Neural cell (in vitro differentiated cells): Measurements from ENCODE around the gene AKAP6. TPM values are rescaled to one million over a fixed set of nuclear protein-coding genes. Genes with fewer than 3 reads are reported as not detected.

Experiments used
- H2AFZ ChIP-seq: fragments of 200-600, 300-800 bp; sonication (generic), shearing (Covaris generic); 2 replicates; pipeline ENCODE4 v1.6.0; 2014; ENCODE audit warnings: low read depth, mild to moderate bottlenecking, antibody characterized with exemption, low read length, moderate library complexity
- H3F3A ChIP-seq: fragments of 200-600 bp; shearing (Covaris generic); 2 replicates; pipeline ENCODE4 v1.6.1; 2016; ENCODE audit warnings: mild to moderate bottlenecking, moderate library complexity, mixed read lengths, antibody characterized with exemption, low read length; ENCODE audit not compliant: insufficient read depth, poor library complexity, severe bottlenecking
- H3K27ac ChIP-seq: fragments of 200-600, 300-800 bp; sonication (generic), shearing (Covaris generic); 2 replicates; pipeline ENCODE4 v1.5.1; 2014; ENCODE audit warnings: mild to moderate bottlenecking, low read length, moderate library complexity
- H3K27me3 ChIP-seq: fragments of 300-800, 200-600 bp; sonication (generic), shearing (Covaris generic); 2 replicates; pipeline ENCODE4 v1.6.0; 2014; ENCODE audit warnings: mild to moderate bottlenecking, low read depth, low read length, moderate library complexity; ENCODE audit not compliant: insufficient read depth
- H3K36me3 ChIP-seq: fragments of 300-800, 200-600 bp; sonication (generic), shearing (Covaris generic); 2 replicates; pipeline ENCODE4 v1.5.1; 2014; ENCODE audit warnings: mild to moderate bottlenecking, antibody characterized with exemption, low read length, moderate library complexity; ENCODE audit not compliant: insufficient read depth
- H3K4me2 ChIP-seq: fragments of 300-800, 200-600 bp; sonication (generic), shearing (Covaris generic); 2 replicates; pipeline ENCODE4 v1.6.0; 2014; ENCODE audit warnings: mild to moderate bottlenecking, low read length
- H3K4me3 ChIP-seq: fragments of 300-800, 200-600 bp; sonication (generic), shearing (Covaris generic); 2 replicates; pipeline ENCODE4 v1.5.1; 2014; ENCODE audit warnings: mild to moderate bottlenecking, low read length, moderate library complexity
- H3K79me2 ChIP-seq: fragments of 200-600 bp; shearing (Covaris generic); replicated peaks from 2 replicates; pipeline ENCODE4 v1.6.0; 2014; ENCODE audit warnings: mild to moderate bottlenecking, low read length, moderate library complexity; ENCODE audit not compliant: insufficient read depth
- H3K9ac ChIP-seq: fragments of 300-800, 200-600 bp; sonication (generic), shearing (Covaris generic); 2 replicates; pipeline ENCODE4 v1.6.1; 2016; ENCODE audit warnings: mild to moderate bottlenecking, low read length, mixed read lengths
- H3K9me2 ChIP-seq: fragments of 200-600 bp; shearing (Covaris generic); 2 replicates; pipeline ENCODE4 v1.6.1; 2016; ENCODE audit warnings: mild to moderate bottlenecking, low read length, mixed read lengths; ENCODE audit not compliant: insufficient read depth
- H3K9me3 ChIP-seq: fragments of 200-600, 300-800 bp; sonication (generic), shearing (Covaris generic); 2 replicates; pipeline ENCODE4 v1.6.1; 2016; ENCODE audit warnings: mild to moderate bottlenecking, mixed run types, low read length, moderate library complexity, mixed read lengths
- H4K20me1 ChIP-seq: fragments of 200-600 bp; shearing (Covaris generic); 2 replicates; pipeline ENCODE4 v1.6.1; 2016; ENCODE audit warnings: mild to moderate bottlenecking, mixed run types; ENCODE audit not compliant: insufficient read depth
- CTCF ChIP-seq: fragments of 450-650 bp; IDR thresholded peaks from 2 replicates; pipeline ENCODE4 v1.5.1; 2014; ENCODE audit warnings: antibody characterized with exemption, mild to moderate bottlenecking, moderate library complexity; ENCODE audit not compliant: poor library complexity, severe bottlenecking
- EP300 ChIP-seq: fragments of 450-650 bp; conservative IDR thresholded peaks from 2 replicates; pipeline ENCODE4 v1.6.1; 2014; ENCODE audit warnings: antibody characterized with exemption, mild to moderate bottlenecking, moderate library complexity; ENCODE audit not compliant: poor library complexity, severe bottlenecking
- EZH2 ChIP-seq: fragments of 200-600, 300-800 bp; shearing (Covaris generic), sonication (generic); IDR thresholded peaks from 2 replicates; pipeline ENCODE4 v1.6.1; 2014; ENCODE audit warnings: antibody characterized with exemption, low read length, borderline replicate concordance, mild to moderate bottlenecking; ENCODE audit not compliant: insufficient read depth, poor library complexity, severe bottlenecking
- MXI1 ChIP-seq: fragments of 450-650 bp; conservative IDR thresholded peaks from 2 replicates; pipeline ENCODE4 v1.6.1; 2014; ENCODE audit warnings: antibody characterized with exemption, mild to moderate bottlenecking; ENCODE audit not compliant: poor library complexity, severe bottlenecking
- POLR2AphosphoS5 ChIP-seq: IDR thresholded peaks from 2 replicates; pipeline ENCODE4 v1.6.1; 2012
- RAD21 ChIP-seq: fragments of 450-650 bp; conservative IDR thresholded peaks from 2 replicates; pipeline ENCODE4 v1.6.1; 2014; ENCODE audit warnings: antibody characterized with exemption, mild to moderate bottlenecking, moderate library complexity
- REST ChIP-seq: IDR thresholded peaks from 2 replicates; pipeline ENCODE4 v1.6.1; 2012; ENCODE audit warnings: borderline replicate concordance
- SMC3 ChIP-seq: fragments of 450-650 bp; conservative IDR thresholded peaks from 2 replicates; pipeline ENCODE4 v1.6.1; 2014; ENCODE audit warnings: antibody characterized with exemption, mild to moderate bottlenecking, moderate library complexity; ENCODE audit not compliant: poor library complexity
- TAF1 ChIP-seq: IDR thresholded peaks from 2 replicates; pipeline ENCODE4 v1.6.1; 2012; ENCODE audit warnings: low read depth
- polyA plus RNA-seq: library from polyadenylated mRNA; depleted of rRNA; stranded (reverse); fragments of >200 nt; gene quantifications from 2 replicates; pipeline ENCODE4 v1.2.3, GENCODE V29; 2014

Gene AKAP6
- polyA plus RNA-seq, 1 donor from 2014 or later: 15.8 TPM

- H3K4me3 ChIP-seq: no peak overlapping the region
- no peak for TF ChIP-seq CTCF
- no peak for TF ChIP-seq MXI1
- TF ChIP-seq EZH2: no peak
- TF ChIP-seq RAD21: no peak
- TF ChIP-seq TAF1: no peak
- TF ChIP-seq REST: no peak
- no peak for TF ChIP-seq SMC3
- no peak for TF ChIP-seq POLR2AphosphoS5
- no peak for TF ChIP-seq EP300
- no peaks in the 10 kb centered on the region for H3K79me2 ChIP-seq
Observed at GRCh38 chr14:32552766-32553165, 223.7 kb downstream of the AKAP6 start.

GRCh38 chr14:32559048-32559447 is 229.9 kb downstream of the AKAP6 start:
- TF ChIP-seq REST (no peak), MXI1 (no peak), EZH2 (no peak), CTCF (no peak), EP300 (no peak), POLR2AphosphoS5 (no peak), SMC3 (no peak), TAF1 (no peak), RAD21 (no peak)
- Histone ChIP-seq H3K9me3 (no peaks in the 10 kb centered on the region), H3K9me2 (no peaks in the 10 kb centered on the region), H3K27ac (no peak overlapping the region), H3K4me2 (no peak overlapping the region), H4K20me1 (no peaks in the 10 kb centered on the region), H3K79me2 (no peaks in the 10 kb centered on the region), H2AFZ (no peak overlapping the region), H3K27me3 (no peaks in the 10 kb centered on the region), H3K9ac (no peak overlapping the region), H3K36me3 (no peaks in the 10 kb centered on the region), H3K4me3 (no peak overlapping the region), H3F3A (no peaks in the 10 kb centered on the region)

More at GRCh38 chr14:32552766-32553165, 223.7 kb downstream of the AKAP6 start:
- no peaks in the 10 kb centered on the region for H3K9me2 ChIP-seq
- H3K27ac ChIP-seq: no peak overlapping the region
- no peaks in the 10 kb centered on the region for H3K27me3 ChIP-seq
- H3K9ac ChIP-seq: no peak overlapping the region
- no peak overlapping the region for H3K4me2 ChIP-seq
- H3F3A ChIP-seq: no peaks in the 10 kb centered on the region
- H4K20me1 ChIP-seq: no peaks in the 10 kb centered on the region
- no peaks in the 10 kb centered on the region for H3K9me3 ChIP-seq
- H2AFZ ChIP-seq: no peak overlapping the region
- H3K36me3 ChIP-seq: peaks cover 3% of the 10 kb centered on the region
